Measurements from ENCODE around the gene ITGA7.

The ITGA7 gene

DNA sequence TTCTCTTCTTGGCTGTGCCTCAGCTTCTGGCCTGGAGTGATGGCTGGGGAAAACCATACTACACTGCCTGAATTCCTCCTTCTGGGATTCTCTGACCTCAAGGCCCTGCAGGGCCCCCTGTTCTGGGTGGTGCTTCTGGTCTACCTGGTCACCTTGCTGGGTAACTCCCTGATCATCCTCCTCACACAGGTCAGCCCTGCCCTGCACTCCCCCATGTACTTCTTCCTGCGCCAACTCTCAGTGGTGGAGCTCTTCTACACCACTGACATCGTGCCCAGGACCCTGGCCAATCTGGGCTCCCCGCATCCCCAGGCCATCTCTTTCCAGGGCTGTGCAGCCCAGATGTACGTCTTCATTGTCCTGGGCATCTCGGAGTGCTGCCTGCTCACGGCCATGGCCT, 70.9 kb downstream of the ITGA7 start, which contains the start of gene OR10P1:
Gene OR10P1 (plus strand): TSS at position 40 of the 400 bp plus-strand sequence. CDS start 0 bp downstream, at position 40.
- no peak for DNase-seq

DNA sequence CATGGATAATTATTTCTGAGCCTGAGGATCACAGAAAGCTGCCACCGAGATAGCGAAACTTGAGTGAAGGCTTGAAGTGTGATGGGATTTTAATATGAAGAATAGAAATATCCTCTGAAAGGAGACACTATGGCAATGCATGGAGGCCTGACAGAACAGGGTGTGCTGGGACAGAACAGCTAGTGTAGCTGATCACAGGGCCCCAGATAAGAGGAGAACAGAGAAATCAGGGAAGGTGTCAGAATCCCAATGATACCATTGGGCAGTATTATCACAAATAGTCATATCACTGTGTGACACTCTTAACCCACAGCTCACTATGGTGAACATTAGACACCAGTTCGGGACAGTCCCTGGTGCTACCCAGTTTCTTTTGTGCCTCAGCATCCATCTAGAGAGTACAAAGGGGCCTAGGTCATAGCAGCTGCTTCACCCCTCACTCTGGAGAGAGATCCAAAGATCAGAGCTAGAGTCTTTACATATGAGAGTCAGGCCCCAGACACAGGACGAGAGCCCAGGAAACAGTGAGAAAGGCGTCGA, 71.5 kb downstream of the ITGA7 start:
- DNase-seq, result no peak
